ENCODE results near the gene ABR.

ABR gene

GRCh38 chr17:980406-981291 lies 199.1 kb downstream of the ABR start:
- peak; percentile 85 for TF ChIP-seq CTCF (IDR thresholded peaks at IDR 0.05; ENCODE audit: poor library complexity, severe bottlenecking)
- ATAC-seq (ENCODE audit: low read depth): peak; percentile 62
- Histone ChIP-seq H3K4me3 (ENCODE audit: severe bottlenecking) (peak overlapping the region; percentile 96), H3K27me3 (ENCODE audit: insufficient read depth, poor library complexity, severe bottlenecking) (no peaks in the 10 kb centered on the region), H3K9me3 (ENCODE audit: severe bottlenecking) (no peaks in the 10 kb centered on the region), H3K27ac (ENCODE audit: poor library complexity, severe bottlenecking) (peak overlapping the region; percentile 98), H3K4me1 (ENCODE audit: insufficient read depth, poor library complexity, severe bottlenecking) (peaks cover 9% of the 10 kb centered on the region), H3K36me3 (ENCODE audit: low read depth) (peaks cover 15% of the 10 kb centered on the region)
- DNase-seq (ENCODE audit: low spot score): no peak

GRCh38 chr17:979539-980405 lies 200.0 kb downstream of the ABR start, which contains the start of gene NXN:
Gene NXN, minus strand, starts transcription at chr17:979776.
- DNase-seq (ENCODE audit: low spot score) (no peak), ATAC-seq (ENCODE audit: low read depth) (peak; percentile 62)
- H3K27ac ChIP-seq (ENCODE audit: poor library complexity, severe bottlenecking): peak within 1 kb of the TSS; percentile 98
- peaks cover 18% of the 10 kb centered on the region for H3K4me1 ChIP-seq (ENCODE audit: insufficient read depth, poor library complexity, severe bottlenecking)
- no peaks in the 10 kb centered on the region for H3K27me3 ChIP-seq (ENCODE audit: insufficient read depth, poor library complexity, severe bottlenecking)
- H3K4me3 ChIP-seq (ENCODE audit: severe bottlenecking): peak within 1 kb of the TSS; percentile 96
- peaks cover 17% of the 10 kb centered on the region for H3K36me3 ChIP-seq (ENCODE audit: low read depth)
- H3K9me3 ChIP-seq (ENCODE audit: severe bottlenecking): no peaks in the 10 kb centered on the region
- peak; percentile 22 for TF ChIP-seq CTCF (IDR thresholded peaks at IDR 0.05; ENCODE audit: poor library complexity, severe bottlenecking)

GRCh38 chr17:979212-979538 lies 200.6 kb downstream of the ABR start:
- no peaks in the 10 kb centered on the region for H3K9me3 ChIP-seq (ENCODE audit: severe bottlenecking)
- ATAC-seq (ENCODE audit: low read depth): no peak
- DNase-seq (ENCODE audit: low spot score): no peak
- H3K4me1 ChIP-seq (ENCODE audit: insufficient read depth, poor library complexity, severe bottlenecking): peaks cover 24% of the 10 kb centered on the region
- TF ChIP-seq CTCF (IDR thresholded peaks at IDR 0.05; ENCODE audit: poor library complexity, severe bottlenecking): no peak
- H3K4me3 ChIP-seq (ENCODE audit: severe bottlenecking): peak overlapping the region; percentile 96
- peaks cover 23% of the 10 kb centered on the region for H3K36me3 ChIP-seq (ENCODE audit: low read depth)
- peak overlapping the region; percentile 98 for H3K27ac ChIP-seq (ENCODE audit: poor library complexity, severe bottlenecking)
- no peaks in the 10 kb centered on the region for H3K27me3 ChIP-seq (ENCODE audit: insufficient read depth, poor library complexity, severe bottlenecking)

GRCh38 chr17:978103-979093 lies 201.4 kb downstream of the ABR start:
- H3K4me3 ChIP-seq (ENCODE audit: severe bottlenecking): peak overlapping the region; percentile 96
- DNase-seq (ENCODE audit: low spot score): no peak

More at GRCh38 chr17:978103-979093, 201.4 kb downstream of the ABR start:
- Histone ChIP-seq H3K9me3 (ENCODE audit: severe bottlenecking) (no peaks in the 10 kb centered on the region), H3K27ac (ENCODE audit: poor library complexity, severe bottlenecking) (peak overlapping the region; percentile 98), H3K27me3 (ENCODE audit: insufficient read depth, poor library complexity, severe bottlenecking) (no peaks in the 10 kb centered on the region), H3K36me3 (ENCODE audit: low read depth) (peaks cover 29% of the 10 kb centered on the region), H3K4me1 (ENCODE audit: insufficient read depth, poor library complexity, severe bottlenecking) (peaks cover 32% of the 10 kb centered on the region)
- ATAC-seq (ENCODE audit: low read depth): peak; percentile 36
- no peak for TF ChIP-seq CTCF (IDR thresholded peaks at IDR 0.05; ENCODE audit: poor library complexity, severe bottlenecking)
